GM12801 (cell line): Measurements from ENCODE around the gene ACAT2.

Experiments
- TF ChIP-seq, protein P1 (sequence below): IDR thresholded peaks from one replicate; pipeline ENCODE4 v1.5.1; 2011; ENCODE audit warnings: control low read depth; ENCODE audit not compliant: insufficient read length; ENCODE audit errors: extremely low read depth

Gene ACAT2

DNA sequence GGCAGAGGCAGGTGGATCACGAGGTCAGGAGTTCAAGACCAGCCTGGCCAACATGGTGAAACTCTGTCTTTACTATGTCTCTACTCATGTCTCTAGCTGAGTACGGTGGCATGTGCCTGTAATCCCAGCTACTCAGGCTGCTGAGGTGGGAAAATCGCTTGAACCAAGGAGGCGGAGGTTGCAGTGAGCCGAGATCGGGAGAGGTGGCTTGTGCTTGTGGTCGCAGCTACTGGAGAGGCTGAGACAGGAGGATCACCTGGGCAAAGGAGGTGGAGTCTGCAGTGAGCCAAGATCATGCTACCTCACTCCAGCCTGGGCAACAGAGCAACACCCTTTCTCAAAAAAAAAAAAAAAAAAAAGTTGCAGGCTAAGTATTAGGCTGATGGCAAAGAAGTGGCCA is 42.6 kb upstream of the ACAT2 start:
- TF ChIP-seq, protein P1, sequence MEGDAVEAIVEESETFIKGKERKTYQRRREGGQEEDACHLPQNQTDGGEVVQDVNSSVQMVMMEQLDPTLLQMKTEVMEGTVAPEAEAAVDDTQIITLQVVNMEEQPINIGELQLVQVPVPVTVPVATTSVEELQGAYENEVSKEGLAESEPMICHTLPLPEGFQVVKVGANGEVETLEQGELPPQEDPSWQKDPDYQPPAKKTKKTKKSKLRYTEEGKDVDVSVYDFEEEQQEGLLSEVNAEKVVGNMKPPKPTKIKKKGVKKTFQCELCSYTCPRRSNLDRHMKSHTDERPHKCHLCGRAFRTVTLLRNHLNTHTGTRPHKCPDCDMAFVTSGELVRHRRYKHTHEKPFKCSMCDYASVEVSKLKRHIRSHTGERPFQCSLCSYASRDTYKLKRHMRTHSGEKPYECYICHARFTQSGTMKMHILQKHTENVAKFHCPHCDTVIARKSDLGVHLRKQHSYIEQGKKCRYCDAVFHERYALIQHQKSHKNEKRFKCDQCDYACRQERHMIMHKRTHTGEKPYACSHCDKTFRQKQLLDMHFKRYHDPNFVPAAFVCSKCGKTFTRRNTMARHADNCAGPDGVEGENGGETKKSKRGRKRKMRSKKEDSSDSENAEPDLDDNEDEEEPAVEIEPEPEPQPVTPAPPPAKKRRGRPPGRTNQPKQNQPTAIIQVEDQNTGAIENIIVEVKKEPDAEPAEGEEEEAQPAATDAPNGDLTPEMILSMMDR, result no peak

DNA sequence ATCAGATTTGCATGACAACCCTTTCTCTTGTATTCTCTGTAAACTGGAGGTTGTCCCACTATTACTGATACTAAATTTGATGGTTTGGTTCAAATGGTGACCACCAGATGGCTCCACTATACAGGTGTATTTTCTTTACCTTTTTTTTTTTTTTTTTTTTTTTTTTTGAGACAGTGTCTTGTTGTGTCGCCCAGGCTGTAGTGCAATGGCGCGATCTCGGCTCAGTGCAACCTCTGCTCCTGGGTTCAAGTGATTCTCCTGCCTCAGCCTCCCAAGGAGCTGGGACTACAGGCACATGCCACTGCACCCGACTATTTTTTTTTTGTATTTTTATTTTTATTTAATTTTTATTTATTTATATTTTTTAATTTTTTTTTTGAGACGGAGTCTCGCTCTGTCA is 41.1 kb upstream of the ACAT2 start:
- TF ChIP-seq, protein P1, result no peak

DNA sequence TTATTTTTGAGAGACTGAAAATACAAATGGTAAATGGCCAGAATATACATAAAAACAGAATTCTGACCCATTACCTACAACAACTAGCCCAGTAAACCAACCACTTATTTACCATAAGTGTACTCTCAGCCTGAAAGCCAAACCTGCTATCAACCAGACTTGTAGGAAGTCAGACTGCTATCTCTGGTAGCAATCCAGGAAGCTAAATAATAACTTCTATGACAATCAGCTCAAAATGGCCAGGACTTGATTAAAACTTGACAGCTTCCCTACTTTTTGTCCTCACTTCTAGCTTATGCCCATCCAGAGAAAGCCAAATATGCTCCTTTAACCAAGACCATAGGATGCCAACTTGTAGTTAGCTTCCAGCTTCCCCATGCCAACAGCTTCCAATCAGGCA is 39.2 kb upstream of the ACAT2 start:
- TF ChIP-seq, protein P1, result no peak

DNA sequence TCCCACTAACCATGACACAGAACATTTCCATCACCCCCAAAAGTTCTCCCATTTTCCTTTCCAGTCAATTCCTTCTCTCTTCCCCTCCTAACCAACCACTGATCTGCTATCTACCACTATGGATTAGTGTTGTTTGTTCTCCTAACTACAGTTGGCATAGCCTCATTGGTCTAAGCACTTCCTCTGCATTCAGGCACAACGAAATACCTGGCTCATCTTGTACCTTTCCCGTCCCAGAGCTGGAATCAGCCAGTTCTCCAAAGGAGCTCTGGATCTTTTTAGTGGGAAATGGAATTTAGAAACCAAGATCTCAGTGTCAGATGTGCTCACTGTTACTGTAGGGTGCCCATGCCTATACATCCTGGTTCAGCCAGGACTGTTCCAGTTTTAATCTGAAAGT is 38.6 kb upstream of the ACAT2 start:
- TF ChIP-seq, protein P1, result no peak

DNA sequence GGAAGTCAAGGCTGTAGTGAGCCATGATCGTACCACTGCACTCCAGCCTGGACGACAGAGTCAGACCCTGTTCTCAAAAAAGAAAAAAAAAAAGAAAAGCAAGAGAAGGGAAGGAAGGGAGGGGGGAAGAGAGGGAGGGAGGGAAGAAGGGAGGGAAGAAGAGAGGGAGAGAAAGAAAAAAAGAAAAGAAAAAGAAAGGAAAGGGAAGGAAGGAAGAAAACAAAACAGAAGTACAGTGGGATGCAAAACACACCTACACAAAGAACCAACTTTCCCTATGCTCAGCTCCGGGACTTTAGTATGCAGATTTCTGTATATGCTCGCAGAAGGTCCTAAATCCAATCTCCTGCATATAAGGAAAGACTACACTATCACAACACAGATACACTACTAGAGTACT is 37.1 kb upstream of the ACAT2 start:
- TF ChIP-seq, protein P1, result no peak

DNA sequence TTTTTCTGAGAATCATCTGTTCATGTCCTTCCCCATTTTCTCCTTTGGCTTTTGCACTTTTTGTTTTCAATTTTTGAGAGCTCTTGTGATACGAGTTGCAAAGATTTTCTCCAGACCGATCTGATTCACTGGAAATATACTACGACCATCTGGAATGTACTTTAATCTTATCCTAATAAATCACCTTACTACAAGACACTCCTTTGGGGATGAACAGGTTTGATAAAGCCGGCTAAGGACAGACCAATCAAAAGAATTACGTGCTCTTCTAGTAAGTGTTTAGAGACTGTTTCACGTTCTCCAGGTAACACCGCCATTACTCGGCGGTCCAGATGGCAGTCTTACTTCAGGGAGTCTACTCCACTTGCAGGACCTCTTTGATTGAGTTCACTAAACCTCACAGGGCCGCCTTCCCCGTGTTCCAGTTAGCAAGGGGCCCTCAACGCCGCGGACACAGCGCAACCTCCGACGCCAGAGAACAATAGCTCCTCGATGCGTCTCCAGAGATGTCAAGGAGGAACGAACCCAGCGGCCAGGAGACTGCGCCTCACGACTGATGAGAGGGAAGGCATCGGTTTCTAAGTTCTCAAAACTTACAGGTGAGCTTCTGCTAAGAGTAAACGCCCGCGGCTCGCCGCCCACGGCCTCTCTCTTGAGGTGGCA is 35.5 kb upstream of the ACAT2 start:
- TF ChIP-seq, protein P1, result no peak

DNA sequence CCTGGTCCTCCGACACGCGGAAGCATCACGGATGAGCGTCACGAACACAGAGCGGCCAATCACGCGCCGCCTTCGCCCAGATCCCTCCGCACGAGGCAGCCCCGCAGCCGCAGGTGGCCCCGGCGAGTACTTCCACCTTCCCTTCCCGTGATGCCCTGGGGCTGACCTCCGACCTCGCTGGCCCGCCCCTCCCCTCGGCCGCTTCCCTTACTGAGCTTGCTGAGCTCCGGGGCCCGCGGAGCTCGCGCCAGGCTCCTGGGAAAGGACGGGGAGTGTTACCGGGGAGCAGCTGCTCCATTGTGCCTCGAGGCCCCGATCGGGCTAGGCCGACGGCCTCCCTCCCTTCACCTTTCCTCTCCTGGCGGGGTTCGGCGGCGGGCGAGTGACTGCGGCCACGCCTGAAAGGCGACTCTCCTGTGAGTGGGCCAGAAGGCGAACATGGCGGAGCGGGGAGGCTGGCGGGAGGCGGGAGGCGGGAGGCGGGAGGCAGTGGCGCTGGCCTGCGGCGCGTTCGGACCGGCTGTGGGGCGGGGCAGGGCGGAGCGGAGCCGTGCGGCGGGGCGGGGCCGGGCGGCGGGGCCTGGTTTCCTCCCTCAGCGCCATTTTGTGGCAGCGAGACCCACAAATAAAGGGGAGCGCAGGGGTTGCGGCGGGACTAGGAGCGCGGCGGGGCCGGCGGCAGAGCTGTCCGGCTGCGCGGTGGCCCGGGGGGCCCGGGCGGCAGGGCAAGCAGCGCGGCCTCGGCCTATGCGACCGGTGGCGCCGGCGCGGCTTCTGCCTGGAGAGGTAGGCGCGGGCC is 34.7 kb upstream of the ACAT2 start, which contains the start of gene WTAP:
WTAP (plus strand) TSS at position 589 of the 799 bp plus-strand sequence. CDS start 8,760 bp downstream, outside the sequence.
- TF ChIP-seq, protein P1, result no peak
